ENCODE measurements around the gene PHF13. TPM values are rescaled to one million over a fixed set of nuclear protein-coding genes. Genes with fewer than 3 reads are reported as not detected.
A peak's percentile ranks its signal among the peaks of the same experiment; 100 is the strongest.

PHF13 gene
- total and polyA plus RNA-seq, 5 donors from 2014 or later = 4.7 to 7.5 (median 5.6) TPM

DNA sequence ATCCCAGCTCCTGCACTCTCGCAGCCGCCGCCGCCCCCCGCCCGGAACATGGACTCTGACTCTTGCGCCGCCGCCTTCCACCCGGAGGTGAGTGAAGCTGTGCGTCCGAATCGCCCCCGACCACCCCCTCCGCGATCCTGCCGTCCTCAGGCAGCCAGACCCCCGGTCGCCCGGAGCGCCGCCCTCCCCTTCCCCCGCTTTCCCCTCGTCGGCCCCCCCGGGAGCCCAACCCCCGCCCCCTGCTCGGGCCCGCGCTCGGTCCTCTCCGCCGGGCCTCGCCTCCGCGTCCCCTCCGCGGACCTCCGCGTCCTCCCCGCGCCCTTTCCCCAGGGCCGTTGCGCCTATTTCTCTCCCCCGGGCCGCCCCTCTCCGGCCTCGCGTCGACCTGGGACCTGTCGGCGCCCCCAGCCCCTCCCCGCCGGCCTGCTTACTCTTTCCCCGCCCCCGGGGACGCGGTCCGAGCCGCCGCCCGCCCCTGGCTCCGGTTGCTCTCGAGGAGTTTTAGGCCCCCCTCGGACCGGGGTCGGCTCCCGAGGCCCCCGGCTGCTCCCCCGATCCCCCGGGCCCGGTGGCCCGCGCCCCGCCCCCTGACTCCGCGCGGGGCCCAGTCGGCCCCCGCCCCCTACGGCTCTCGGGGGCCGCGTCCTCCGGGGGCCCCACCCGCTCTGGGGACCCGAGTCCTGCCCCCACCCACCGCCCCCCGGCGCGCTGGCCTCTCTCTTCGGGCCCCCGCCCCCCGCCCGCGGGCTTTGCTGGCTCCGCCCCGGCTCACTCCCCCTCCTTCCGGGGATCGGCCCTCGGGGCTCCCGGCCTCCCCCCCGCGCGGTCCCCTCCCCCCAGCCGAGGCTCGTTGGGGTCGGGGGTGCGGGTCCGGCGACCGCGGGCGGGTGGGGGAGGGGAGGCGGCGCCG is 743 bp downstream of the PHF13 start:
- no peaks in the 10 kb centered on the region for H3K27me3 Mint-ChIP-seq
- peaks cover 0 to 35% (median 22%) of the 10 kb centered on the region in 4 donors for H3K4me1 Mint-ChIP-seq
- no peak overlapping the region for H3K27ac Mint-ChIP-seq
- peaks cover 16% of the 10 kb centered on the region for H3K4me1 ChIP-seq (ENCODE audit: control insufficient read depth, insufficient read depth, low read length, poor library complexity, severe bottlenecking)
- H3K4me3 Mint-ChIP-seq = peak overlapping the region; percentile 7 to 94 (median 92)
- no peaks in the 10 kb centered on the region for H3K9me3 Mint-ChIP-seq
- no peaks in the 10 kb centered on the region for H3K27me3 ChIP-seq (ENCODE audit: control insufficient read depth, insufficient read depth, low read length)
- H3K27ac ChIP-seq (ENCODE audit: insufficient read depth, low read length, poor library complexity, severe bottlenecking) = peak overlapping the region; percentile 71
- ATAC-seq (ENCODE audit: low read depth in 2 of 2) = no peak
- H3K36me3 ChIP-seq (ENCODE audit: control insufficient read depth, insufficient read depth, low read length) = no peaks in the 10 kb centered on the region
- H3K4me3 ChIP-seq (ENCODE audit: low read depth, low read length) = no peak overlapping the region
- H3K9me3 ChIP-seq (ENCODE audit: control insufficient read depth in 2 of 2, low read length in 2 of 2) = no peaks in the 10 kb centered on the region
- H3K36me3 Mint-ChIP-seq = peaks cover 3% of the 10 kb centered on the region
- peak; percentile 38 to 66 (median 40) for DNase-seq

DNA sequence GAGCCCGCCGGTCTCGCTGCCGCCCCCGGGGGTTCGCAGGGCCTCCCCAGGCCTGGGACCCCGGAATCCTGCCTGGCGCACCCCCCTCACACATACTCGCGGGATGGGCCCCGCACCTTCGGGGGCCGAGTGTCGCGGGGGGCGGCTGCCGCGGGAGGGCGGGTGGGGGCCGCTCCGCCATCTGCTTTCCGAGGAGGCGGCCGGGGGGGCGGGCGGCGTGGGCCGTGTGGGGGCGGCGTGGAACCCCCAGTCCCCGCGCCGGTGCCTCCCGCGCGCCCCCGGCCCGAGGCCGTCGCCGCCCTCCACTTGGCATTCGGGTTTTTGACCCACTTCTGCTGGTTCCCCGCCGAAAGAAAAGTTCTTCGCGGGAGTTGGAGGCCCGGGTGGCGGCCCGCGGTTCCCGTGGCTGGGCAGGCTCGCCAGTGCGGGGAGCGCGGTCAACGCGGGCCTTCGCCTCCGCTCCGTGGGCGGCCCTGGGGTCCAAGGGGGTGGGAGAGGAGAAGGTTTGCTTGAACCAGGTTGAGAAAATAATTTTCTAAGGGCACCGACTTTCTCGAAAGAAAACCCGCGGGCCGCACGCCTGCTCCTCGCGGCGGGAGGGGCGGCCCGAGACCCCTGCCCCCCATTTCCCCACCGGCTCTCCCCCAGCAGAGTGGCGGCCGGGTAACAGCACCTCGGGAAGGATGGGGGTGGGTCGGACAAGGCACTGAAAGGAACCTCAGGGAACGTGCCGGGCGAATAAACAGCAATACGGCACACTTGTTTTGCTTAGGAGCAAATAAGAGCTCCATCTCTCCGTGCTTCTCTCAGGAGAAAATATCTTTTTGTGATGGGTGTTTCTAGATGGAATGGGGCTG is 1.6 kb downstream of the PHF13 start:
- H3K27me3 ChIP-seq (ENCODE audit: control insufficient read depth, insufficient read depth, low read length) = no peaks in the 10 kb centered on the region
- H3K4me3 ChIP-seq (ENCODE audit: low read depth, low read length) = no peak overlapping the region
- H3K9me3 Mint-ChIP-seq = no peaks in the 10 kb centered on the region
- DNase-seq (no peak), ATAC-seq (ENCODE audit: low read depth in 2 of 2) (no peak)
- H3K4me1 Mint-ChIP-seq = peaks cover 0 to 35% (median 23%) of the 10 kb centered on the region in 4 donors
- peak overlapping the region; percentile 71 for H3K27ac ChIP-seq (ENCODE audit: insufficient read depth, low read length, poor library complexity, severe bottlenecking)
- H3K9me3 ChIP-seq (ENCODE audit: control insufficient read depth in 2 of 2, low read length in 2 of 2) = no peaks in the 10 kb centered on the region
- peaks cover 5% of the 10 kb centered on the region for H3K36me3 ChIP-seq (ENCODE audit: control insufficient read depth, insufficient read depth, low read length)
- peak overlapping the region; percentile 11 to 64 (median 56) for H3K27ac Mint-ChIP-seq
- H3K36me3 Mint-ChIP-seq = peaks cover 3% of the 10 kb centered on the region
- peaks cover 16% of the 10 kb centered on the region for H3K4me1 ChIP-seq (ENCODE audit: control insufficient read depth, insufficient read depth, low read length, poor library complexity, severe bottlenecking)
- no peaks in the 10 kb centered on the region for H3K27me3 Mint-ChIP-seq
- H3K4me3 Mint-ChIP-seq = peak overlapping the region; percentile 84 to 90 (median 88)

DNA sequence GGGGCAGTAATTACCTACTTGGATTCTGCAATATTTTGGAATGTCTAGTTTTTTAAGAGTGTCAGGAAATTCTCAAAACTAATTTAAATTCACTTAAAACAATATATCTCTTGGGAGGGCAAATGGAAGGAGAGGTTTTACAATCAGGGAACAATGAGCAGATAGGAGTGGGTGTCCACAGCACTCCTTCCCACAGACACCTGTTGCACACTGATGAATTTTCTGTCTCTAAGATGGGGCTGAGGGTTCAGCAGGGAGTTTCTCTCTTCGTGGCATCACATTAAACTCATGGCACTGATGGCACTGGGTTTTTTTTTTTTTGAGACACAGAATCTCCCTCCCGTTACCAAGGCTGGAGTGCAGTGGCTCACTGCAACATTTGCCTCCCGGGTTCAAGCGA is 5.5 kb downstream of the PHF13 start:
- peak overlapping the region in 2 of 4 donors; percentile 56 to 88 for H3K4me3 Mint-ChIP-seq
- peaks cover 0 to 21% (median 12%) of the 10 kb centered on the region in 4 donors for H3K4me1 Mint-ChIP-seq
- peaks cover 13% of the 10 kb centered on the region for H3K36me3 Mint-ChIP-seq
- H3K27ac Mint-ChIP-seq = no peak overlapping the region
- Histone ChIP-seq H3K27me3 (ENCODE audit: control insufficient read depth, insufficient read depth, low read length) (no peaks in the 10 kb centered on the region), H3K4me1 (ENCODE audit: control insufficient read depth, insufficient read depth, low read length, poor library complexity, severe bottlenecking) (peaks cover 8% of the 10 kb centered on the region), H3K9me3 (ENCODE audit: control insufficient read depth in 2 of 2, low read length in 2 of 2) (no peaks in the 10 kb centered on the region), H3K4me3 (ENCODE audit: low read depth, low read length) (no peak overlapping the region), H3K27ac (ENCODE audit: insufficient read depth, low read length, poor library complexity, severe bottlenecking) (no peak overlapping the region), H3K36me3 (ENCODE audit: control insufficient read depth, insufficient read depth, low read length) (peaks cover 22% of the 10 kb centered on the region)
- DNase-seq (no peak), ATAC-seq (ENCODE audit: low read depth in 2 of 2) (no peak)
- no peaks in the 10 kb centered on the region for H3K9me3 Mint-ChIP-seq
- H3K27me3 Mint-ChIP-seq = peaks cover 4% of the 10 kb centered on the region

DNA sequence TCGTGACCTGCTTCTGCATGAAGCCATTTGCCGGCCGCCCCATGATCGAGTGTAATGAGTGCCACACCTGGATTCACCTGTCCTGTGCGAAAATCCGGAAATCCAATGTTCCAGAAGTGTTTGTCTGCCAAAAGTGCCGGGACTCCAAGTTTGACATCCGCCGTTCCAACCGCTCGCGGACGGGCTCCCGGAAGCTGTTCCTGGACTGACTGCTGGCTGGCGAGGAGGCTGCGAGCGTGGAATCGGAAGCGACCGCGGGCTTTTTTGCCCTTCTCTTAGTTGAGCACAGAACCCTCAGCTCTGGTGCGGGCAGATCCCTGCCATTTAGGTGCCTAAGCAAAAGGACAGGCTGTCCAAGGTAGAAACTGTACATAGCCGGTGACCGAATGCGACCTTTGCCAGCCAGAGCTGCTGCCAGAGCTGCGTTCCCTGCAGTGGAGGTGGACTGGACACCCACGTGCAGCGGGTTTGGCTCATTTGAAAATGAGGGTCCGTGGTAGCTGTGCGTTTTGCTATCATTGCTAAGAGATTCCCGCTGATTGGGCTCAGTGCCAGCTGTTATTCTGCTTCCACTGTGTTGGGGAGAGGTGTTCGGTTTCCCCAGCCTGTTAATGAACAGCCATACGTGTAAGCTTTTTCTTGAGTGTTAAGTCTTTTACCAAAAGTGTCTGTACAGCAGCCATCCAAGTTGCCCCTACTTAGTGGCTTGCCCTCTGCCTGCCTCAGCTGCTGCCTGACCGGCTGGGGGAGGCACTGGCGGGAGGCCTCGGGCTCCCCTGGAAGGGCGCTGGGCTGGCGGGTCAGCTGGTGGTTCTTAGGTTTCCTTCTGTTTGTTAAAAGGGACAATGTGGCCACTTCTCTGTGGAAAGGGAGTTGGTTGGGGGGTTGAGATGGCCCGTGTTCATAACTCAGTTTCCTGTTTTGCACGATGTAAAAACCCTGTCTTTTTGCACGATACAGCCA is 8.2 kb downstream of the PHF13 start:
- no peak for ATAC-seq (ENCODE audit: low read depth in 2 of 2)
- H3K4me1 Mint-ChIP-seq = peaks cover 0 to 23% (median 13%) of the 10 kb centered on the region in 4 donors
- peaks cover 16% of the 10 kb centered on the region for H3K4me1 ChIP-seq (ENCODE audit: control insufficient read depth, insufficient read depth, low read length, poor library complexity, severe bottlenecking)

DNA sequence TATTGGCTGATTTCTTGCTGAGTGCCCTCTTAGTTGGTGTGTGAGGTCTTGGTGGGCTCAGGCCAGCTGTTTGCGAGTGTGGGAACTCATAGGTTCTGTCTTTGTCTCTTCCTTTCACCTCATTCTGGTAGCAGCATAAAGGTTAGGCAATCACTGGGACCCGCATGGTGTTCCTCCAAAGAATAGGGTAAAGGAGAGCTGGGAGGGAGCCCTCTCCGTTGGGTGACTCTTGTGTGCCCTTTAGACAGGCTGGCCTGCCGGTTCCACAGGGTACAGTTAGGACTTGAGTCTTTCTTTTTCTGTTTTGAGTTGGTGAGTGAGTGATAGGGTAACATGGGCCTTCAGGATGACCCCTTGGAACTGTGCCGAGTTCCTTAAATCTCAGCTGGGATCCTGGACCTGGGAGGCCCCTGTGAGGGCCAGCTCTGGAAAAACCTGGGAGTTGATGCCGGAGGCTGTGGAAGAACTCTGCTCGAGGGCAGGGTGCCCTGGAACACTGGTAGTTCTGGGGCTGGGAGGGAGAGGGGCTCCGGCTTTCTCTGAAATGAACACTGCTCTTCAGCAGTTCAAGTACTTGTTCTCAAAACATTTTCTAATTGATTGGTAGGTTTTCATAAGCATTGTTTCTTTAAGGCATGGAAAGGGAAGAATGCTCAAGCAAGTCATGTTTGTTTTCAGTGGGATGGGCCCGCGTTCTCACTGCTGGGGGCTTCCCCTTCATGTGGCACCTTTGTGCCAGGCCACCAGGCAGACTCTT is 9.0 kb downstream of the PHF13 start:
- H3K36me3 ChIP-seq (ENCODE audit: control insufficient read depth, insufficient read depth, low read length) = peaks cover 22% of the 10 kb centered on the region
- peaks cover 16% of the 10 kb centered on the region for H3K4me1 ChIP-seq (ENCODE audit: control insufficient read depth, insufficient read depth, low read length, poor library complexity, severe bottlenecking)
- ATAC-seq (ENCODE audit: low read depth in 2 of 2) (no peak), DNase-seq (no peak)
- no peaks in the 10 kb centered on the region for H3K9me3 ChIP-seq (ENCODE audit: control insufficient read depth in 2 of 2, low read length in 2 of 2)
- no peak overlapping the region for H3K4me3 ChIP-seq (ENCODE audit: low read depth, low read length)
- H3K27ac ChIP-seq (ENCODE audit: insufficient read depth, low read length, poor library complexity, severe bottlenecking) = no peak overlapping the region
- Mint-ChIP-seq H3K36me3 (peaks cover 13% of the 10 kb centered on the region), H3K4me3 (peak overlapping the region in 3 of 4 donors; percentile 36 to 52 (median 47)), H3K9me3 (no peaks in the 10 kb centered on the region), H3K4me1 (peaks cover 3 to 29% (median 15%) of the 10 kb centered on the region in 4 donors), H3K27ac (peak overlapping the region in 1 of 3 donors; percentile 23), H3K27me3 (peaks cover 4% of the 10 kb centered on the region)
- H3K27me3 ChIP-seq (ENCODE audit: control insufficient read depth, insufficient read depth, low read length) = no peaks in the 10 kb centered on the region

More for the DNA sequence above, 8.2 kb downstream of the PHF13 start:
- no peak overlapping the region for H3K27ac ChIP-seq (ENCODE audit: insufficient read depth, low read length, poor library complexity, severe bottlenecking)
- Mint-ChIP-seq H3K36me3 (peaks cover 13% of the 10 kb centered on the region), H3K27me3 (peaks cover 4% of the 10 kb centered on the region), H3K9me3 (no peaks in the 10 kb centered on the region), H3K4me3 (no peak overlapping the region), H3K27ac (peak overlapping the region in 1 of 3 donors; percentile 38)
- H3K27me3 ChIP-seq (ENCODE audit: control insufficient read depth, insufficient read depth, low read length) = no peaks in the 10 kb centered on the region
- no peak for DNase-seq
- no peak overlapping the region for H3K4me3 ChIP-seq (ENCODE audit: low read depth, low read length)
- peaks cover 22% of the 10 kb centered on the region for H3K36me3 ChIP-seq (ENCODE audit: control insufficient read depth, insufficient read depth, low read length)
- no peaks in the 10 kb centered on the region for H3K9me3 ChIP-seq (ENCODE audit: control insufficient read depth in 2 of 2, low read length in 2 of 2)

DNA sequence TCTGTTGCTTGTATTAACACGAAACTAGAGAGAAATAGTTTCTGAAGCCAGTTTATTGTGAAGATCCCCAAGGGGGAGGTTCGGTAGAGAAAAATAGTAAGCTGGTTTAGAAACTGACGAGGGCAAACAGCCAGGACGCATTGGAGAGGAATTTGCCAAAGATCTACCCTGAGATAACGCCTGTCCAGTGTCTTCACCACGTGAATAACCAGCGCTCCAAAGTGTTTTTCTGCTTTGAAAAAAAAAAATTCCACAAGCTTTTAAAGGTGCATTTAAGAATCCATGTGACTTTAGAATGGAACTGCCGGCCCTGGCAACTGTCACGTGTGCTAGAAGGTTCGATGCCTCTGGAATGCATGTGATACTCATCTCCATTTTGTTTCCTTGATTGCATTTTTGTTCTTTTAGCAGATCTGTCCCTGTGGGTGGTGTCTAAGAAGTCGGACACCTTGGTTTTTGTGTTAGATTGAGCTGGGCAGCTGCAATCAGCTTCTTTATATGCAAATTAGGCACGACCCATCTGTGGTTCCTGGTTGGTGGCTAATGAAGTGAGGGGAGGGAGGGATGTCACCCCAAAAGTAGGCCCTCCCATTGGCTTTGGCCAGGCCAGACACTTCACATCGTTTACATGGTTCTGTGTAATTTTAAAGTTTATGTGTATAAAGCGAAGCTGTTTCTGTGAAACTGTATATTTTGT is 9.9 kb downstream of the PHF13 start:
- Histone ChIP-seq H3K36me3 (ENCODE audit: control insufficient read depth, insufficient read depth, low read length) (peaks cover 23% of the 10 kb centered on the region), H3K27me3 (ENCODE audit: control insufficient read depth, insufficient read depth, low read length) (no peaks in the 10 kb centered on the region)
- H3K27ac Mint-ChIP-seq = no peak overlapping the region

More for the DNA sequence above, 9.9 kb downstream of the PHF13 start:
- H3K36me3 Mint-ChIP-seq = peaks cover 10% of the 10 kb centered on the region
- peaks cover 6 to 31% (median 19%) of the 10 kb centered on the region in 4 donors for H3K4me1 Mint-ChIP-seq
- Histone ChIP-seq H3K9me3 (ENCODE audit: control insufficient read depth in 2 of 2, low read length in 2 of 2) (no peaks in the 10 kb centered on the region), H3K27ac (ENCODE audit: insufficient read depth, low read length, poor library complexity, severe bottlenecking) (no peak overlapping the region), H3K4me3 (ENCODE audit: low read depth, low read length) (no peak overlapping the region), H3K4me1 (ENCODE audit: control insufficient read depth, insufficient read depth, low read length, poor library complexity, severe bottlenecking) (peaks cover 16% of the 10 kb centered on the region)
- peak overlapping the region in 3 of 4 donors; percentile 26 to 94 (median 47) for H3K4me3 Mint-ChIP-seq
- no peaks in the 10 kb centered on the region for H3K9me3 Mint-ChIP-seq
- ATAC-seq (ENCODE audit: low read depth in 2 of 2) (no peak), DNase-seq (no peak)
- H3K27me3 Mint-ChIP-seq = peaks cover 4% of the 10 kb centered on the region
